HG03460 (cell line): ENCODE results near the gene PCLO.
"Not testable (repeated sequence)": the region's sequence is repeated elsewhere in the genome, so short reads cannot be mapped to it uniquely, and the experiment has no call there.

Experiments
- ATAC-seq: cut with Tn5 transposase; IDR thresholded peaks from one replicate; pipeline ENCODE4 v1.9.1; 2021; ENCODE audit not compliant: unreplicated experiment

Gene PCLO

GRCh38 chr7:83130623-83131545 is 31.8 kb downstream of the PCLO start:
- ATAC-seq = no peak

GRCh38 chr7:83130191-83130590 is 32.5 kb downstream of the PCLO start:
- ATAC-seq = no peak

DNA sequence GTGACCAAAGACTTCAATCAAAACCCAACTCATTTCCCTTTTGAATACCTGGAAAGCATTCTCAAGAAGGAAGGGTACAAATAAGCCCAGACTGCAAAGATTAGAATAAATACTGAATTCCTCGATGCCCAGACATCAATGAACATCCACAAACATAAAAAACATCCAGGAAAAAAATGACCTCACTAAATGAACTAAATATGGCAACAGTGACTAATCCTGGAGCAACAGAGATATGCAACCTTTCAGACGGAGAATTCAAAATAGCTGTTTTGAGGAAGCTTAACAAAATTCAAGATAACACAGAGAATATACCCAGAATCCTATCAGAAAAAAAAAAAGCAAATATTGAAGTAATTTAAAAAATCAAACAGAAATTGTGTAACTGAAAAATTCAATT is 43.2 kb downstream of the PCLO start:
- no peak for ATAC-seq

DNA sequence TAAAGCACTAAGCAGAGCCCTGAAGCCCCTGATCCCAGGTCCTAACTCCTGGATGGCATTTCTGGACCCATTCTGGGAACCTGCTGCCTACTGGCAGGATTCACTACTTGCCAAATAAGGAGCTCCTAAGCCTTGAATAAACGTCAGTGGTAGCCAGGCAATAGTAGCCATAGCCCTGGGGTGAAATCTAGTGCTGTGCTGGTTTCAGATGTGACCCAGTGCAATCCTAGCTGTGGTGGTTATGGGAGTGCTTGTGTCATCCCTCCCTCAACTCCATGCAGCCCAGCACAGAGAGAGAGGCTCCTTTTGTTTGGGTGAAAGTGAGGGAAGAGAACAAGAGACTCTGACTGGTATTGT is 43.7 kb downstream of the PCLO start:
- ATAC-seq = no peak

GRCh38 chr7:83118347-83119025 is 44.2 kb downstream of the PCLO start:
- ATAC-seq = no peak

DNA sequence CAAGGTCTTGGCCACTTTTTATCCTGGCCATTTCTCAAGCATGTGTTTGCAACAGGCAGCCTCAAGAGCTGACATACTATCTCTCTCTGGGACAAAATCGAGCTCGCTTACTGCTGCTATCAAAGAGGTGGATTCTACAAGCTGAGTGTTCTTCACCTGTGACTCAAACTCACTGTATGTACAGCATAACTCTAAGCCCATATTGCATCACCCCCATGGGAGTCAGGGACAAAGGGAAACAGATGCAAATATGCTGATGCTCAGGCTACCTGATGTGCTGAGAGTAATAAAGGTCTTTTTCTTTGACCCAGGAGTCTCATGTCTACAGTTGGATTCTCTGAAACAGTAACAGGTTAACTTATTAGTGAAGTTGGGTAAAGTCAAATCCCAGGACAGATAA is 45.2 kb downstream of the PCLO start:
- ATAC-seq = no peak

- no peak for ATAC-seq
These were observed 51.3 kb downstream of the PCLO start for GRCh38 chr7:83111391-83111790.

- no peak for ATAC-seq
These were observed 53.3 kb downstream of the PCLO start for GRCh38 chr7:83109352-83109751.

DNA sequence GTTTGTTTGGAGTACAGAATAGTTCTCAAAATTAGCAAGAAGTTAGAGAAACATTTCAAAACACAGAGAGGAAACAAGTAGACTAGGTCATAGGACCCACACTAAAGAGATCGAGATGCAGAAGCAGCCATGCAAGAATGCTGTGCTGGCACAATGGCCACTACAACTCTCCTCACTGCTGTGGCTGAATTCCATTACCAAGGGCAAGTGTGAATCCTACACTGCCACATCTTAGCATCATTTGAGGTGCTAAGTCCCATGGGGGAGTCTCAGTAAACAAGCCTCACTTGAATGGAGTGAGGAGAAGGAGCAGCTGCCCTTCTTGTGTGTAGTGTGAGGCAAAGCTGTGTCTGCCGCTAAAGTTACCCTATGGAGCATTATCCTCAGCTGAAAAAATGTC is 56.7 kb downstream of the PCLO start:
- ATAC-seq = no peak

- ATAC-seq = no peak
These were observed 57.6 kb downstream of the PCLO start for GRCh38 chr7:83105063-83105462.

GRCh38 chr7:83101530-83101929 is 61.2 kb downstream of the PCLO start:
- no peak for ATAC-seq

DNA sequence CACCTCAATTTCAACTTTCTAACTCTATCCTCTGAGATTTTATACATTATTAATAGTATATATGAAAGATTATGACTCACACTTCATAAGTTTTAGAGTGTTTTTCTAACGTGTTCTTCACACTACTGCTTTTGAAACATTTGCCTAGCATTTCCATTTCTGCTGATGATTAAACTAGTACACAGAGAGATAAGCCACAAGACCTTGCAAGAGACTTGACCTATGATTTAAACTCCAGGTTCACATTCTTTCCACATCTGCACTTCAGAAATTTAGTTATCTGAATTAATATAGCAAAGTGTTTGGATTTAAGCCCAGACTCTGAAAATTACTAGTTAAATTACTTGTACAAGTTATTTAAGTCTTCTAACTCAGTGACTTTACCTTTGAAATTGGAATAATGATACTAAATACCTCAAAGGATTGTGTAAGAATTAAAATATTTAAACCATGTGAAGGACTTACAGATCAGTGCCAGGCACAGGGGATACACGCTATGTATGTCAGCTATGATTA is 66.6 kb downstream of the PCLO start:
- no peak for ATAC-seq

DNA sequence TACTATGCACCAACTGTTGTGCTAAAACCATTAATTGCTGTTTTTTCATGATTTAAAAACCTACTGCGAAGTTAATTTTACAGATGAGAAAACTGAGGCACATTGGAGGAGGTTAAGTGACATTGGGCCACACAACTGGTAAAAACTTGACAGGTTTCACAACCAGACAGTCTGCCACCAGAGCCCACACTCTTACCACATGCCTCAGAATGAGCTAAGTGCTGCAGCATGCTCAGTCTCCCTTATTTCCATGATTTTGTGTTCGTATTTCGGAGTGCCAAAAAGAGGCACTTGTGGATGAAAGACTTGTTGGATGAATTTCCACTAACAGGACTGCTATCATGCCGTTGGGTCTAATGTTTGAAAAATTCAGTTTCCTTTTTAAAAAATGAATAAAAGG is 77.4 kb downstream of the PCLO start:
- no peak for ATAC-seq

DNA sequence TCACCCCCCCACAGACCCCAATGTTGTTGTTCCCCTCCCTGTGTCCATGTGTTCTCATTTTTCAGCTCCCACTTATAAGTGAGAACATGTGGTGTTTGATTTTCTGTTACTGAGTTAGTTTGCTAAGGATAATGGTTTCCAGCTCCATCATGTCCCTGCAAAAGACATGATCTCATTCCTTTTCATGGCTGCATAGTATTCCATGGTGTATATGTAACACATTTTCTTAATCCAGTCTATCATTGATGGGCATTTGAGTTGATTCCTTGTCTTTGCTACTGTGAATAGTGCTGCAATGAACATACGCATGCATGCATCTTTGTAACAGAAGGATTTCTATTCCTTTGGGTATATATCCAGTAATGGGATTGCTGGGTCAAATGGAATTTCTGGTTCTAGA is 82.8 kb downstream of the PCLO start:
- not testable (repeated sequence) for ATAC-seq

- ATAC-seq = no peak
These were observed 85.4 kb downstream of the PCLO start for GRCh38 chr7:83077328-83077727.

- ATAC-seq = no peak
These were observed 89.8 kb downstream of the PCLO start for GRCh38 chr7:83072576-83073517.

- no peak for ATAC-seq
These were observed 97.0 kb downstream of the PCLO start for GRCh38 chr7:83065714-83066113.

DNA sequence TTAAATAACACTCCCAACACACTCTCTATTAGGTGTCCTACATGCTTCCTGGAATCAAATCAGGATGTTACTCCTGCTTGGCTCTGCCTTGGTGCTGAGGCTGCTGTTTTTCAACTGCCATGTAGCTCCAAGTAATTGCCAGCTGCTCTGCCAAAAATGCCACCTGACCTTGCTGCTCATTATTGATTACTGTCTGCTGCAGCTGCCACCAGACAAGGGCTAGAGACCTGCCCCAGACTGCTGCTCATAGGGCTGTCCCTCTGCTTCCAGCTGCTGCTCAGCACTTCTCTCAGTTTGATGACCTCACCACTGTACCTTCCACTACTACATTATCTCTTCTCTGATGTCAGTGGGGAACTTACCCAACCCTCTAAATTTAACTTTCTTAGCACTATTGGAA is 102.5 kb downstream of the PCLO start:
- no peak for ATAC-seq

- ATAC-seq = no peak
These were observed 104.0 kb downstream of the PCLO start for GRCh38 chr7:83058667-83059066.

DNA sequence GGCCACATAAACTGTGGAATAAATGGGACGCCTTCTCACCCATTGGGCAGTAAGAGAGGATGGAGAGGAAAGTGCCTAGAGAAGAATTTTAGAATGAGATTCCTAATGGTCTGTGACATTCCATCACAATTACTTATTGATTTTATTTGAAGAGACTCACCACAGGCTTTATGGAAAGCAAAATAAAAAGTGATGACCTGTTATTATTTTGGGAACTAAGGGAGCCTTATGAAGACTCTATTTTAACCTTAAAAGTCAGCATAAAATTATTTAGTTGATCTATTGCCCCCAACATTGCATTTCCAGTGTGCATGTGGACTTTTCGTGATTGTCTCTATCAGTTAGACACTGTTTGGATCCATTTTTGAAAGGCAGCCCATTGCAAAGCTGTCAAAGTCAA is 107.5 kb downstream of the PCLO start:
- ATAC-seq = no peak

DNA sequence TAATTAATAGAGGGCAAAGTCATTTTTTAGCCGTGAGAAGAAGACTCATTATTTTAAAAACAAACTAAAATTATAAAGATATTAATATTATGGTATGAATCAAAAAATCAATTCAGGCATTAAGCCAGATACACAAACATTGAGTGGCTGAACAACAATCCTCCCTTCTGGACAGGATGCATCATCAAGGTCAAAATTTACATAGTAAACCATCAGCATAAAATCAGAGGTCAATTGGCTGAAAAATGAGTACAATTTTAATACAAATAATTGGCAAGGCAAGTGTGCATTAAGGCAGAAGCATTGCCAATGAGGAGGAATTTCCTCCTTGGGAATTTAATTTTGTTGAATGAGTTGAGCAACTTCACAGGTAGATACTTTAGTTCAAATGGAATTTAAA is 108.2 kb downstream of the PCLO start:
- no peak for ATAC-seq
